Measurements from ENCODE around the gene ACSL4.
"Not testable (repeated sequence)": the region's sequence is repeated elsewhere in the genome, so short reads cannot be mapped to it uniquely, and the experiment has no call there.

DNA sequence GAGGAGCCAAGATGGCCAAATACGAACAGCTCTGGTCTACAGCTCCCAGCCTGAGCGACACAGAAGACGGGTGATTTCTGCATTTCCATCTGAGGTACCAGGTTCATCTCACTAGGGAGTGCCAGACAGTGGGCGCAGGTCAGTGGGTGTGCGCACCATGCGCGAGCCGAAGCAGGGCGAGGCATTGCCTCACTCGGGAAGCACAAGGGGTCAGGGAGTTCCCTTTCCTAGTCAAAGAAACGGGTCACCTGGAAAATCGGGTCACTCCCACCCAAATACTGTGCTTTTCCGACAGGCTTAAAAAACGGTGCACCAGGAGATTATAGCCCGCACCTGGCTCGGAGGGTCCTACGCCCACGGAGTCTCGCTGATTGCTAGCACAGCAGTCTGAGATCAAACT lies 88.4 kb downstream of the ACSL4 start:
- TF ChIP-seq, protein P1, sequence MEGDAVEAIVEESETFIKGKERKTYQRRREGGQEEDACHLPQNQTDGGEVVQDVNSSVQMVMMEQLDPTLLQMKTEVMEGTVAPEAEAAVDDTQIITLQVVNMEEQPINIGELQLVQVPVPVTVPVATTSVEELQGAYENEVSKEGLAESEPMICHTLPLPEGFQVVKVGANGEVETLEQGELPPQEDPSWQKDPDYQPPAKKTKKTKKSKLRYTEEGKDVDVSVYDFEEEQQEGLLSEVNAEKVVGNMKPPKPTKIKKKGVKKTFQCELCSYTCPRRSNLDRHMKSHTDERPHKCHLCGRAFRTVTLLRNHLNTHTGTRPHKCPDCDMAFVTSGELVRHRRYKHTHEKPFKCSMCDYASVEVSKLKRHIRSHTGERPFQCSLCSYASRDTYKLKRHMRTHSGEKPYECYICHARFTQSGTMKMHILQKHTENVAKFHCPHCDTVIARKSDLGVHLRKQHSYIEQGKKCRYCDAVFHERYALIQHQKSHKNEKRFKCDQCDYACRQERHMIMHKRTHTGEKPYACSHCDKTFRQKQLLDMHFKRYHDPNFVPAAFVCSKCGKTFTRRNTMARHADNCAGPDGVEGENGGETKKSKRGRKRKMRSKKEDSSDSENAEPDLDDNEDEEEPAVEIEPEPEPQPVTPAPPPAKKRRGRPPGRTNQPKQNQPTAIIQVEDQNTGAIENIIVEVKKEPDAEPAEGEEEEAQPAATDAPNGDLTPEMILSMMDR (IDR thresholded peaks at IDR 0.05): not testable (repeated sequence)
- TF ChIP-seq POLR2AphosphoS5 (IDR thresholded peaks at IDR 0.05; ENCODE audit: insufficient read depth in 1 of 2, low read depth in 1 of 2); POLR2A (IDR thresholded peaks at IDR 0.05): not testable (repeated sequence)

All from vagina (tissue), 2 donors.